Right cardiac atrium (tissue), 5 donors: ENCODE data around the gene RBM26. TPM values are rescaled to one million over a fixed set of nuclear protein-coding genes. Genes with fewer than 3 reads are reported as not detected.
A peak's percentile ranks its signal among the peaks of the same experiment; 100 is the strongest.

ENCODE experiments used
- ATAC-seq, 2 donors: fragments of 200-7000 bp; cut with Tn5 transposase; one replicate each; pipeline versions ENCODE4 v1.8.0 to v1.9.1; 2020; ENCODE audit warnings: moderate library complexity in 2 of 2, mild to moderate bottlenecking in 1 of 2
- DNase-seq, 3 donors: peaks; one replicate each; pipeline ENCODE4 v3.0.0-alpha.2; 2020
- H3K27ac ChIP-seq: one replicate; pipeline ENCODE4 v1.5.1; 2013; ENCODE audit warnings: mild to moderate bottlenecking, low read length, control low read depth, moderate library complexity
- H3K27me3 ChIP-seq: one replicate; pipeline ENCODE4 v1.6.1; 2013; ENCODE audit not compliant: control insufficient read depth, insufficient read depth
- H3K4me1 ChIP-seq: one replicate; pipeline ENCODE4 v1.6.1; 2013; ENCODE audit warnings: low read length; ENCODE audit not compliant: control insufficient read depth, insufficient read depth
- H3K4me3 ChIP-seq: one replicate; pipeline ENCODE4 v1.5.1; 2013; ENCODE audit warnings: low read length, control low read depth
- H3K9me3 ChIP-seq: one replicate; pipeline ENCODE4 v1.6.1; 2013; ENCODE audit warnings: low read length; ENCODE audit not compliant: control insufficient read depth
- WGBS: extraction: QIAGEN DNeasy Blood & Tissue Kit; methylation state at CpG from one replicate; pipeline ENCODE4 v1.1.7; 2013; 5-methylcytosine and 5-hydroxymethylcytosine counted together
- intact Hi-C, 4 donors: fragments of 100-400 bp; cut with DNase I; formaldehyde crosslinking; loops; one replicate each; pipeline versions ENCODE4 v1.11.0 to v1.14.0; 2022 to 2023
- long read RNA-seq, 4 donors: library from polyadenylated mRNA; unstranded; transcript quantifications; one replicate each; pipeline ENCODE4 v2.0.0, GENCODE V29; 2020 to 2021
- polyA plus RNA-seq: library from polyadenylated mRNA; stranded (reverse); fragments of 200-250 nt; gene quantifications from one replicate; pipeline ENCODE4 v1.2.3, GENCODE V29; 2013
- total RNA-seq, 4 donors: library from RNA; stranded (reverse); fragmentation: NEBNext Ultra II Directional; extraction: Animal tissue kit (Norgen Biotek cat#: 25700); gene quantifications; one replicate each; pipeline ENCODE4 v1.2.1, GENCODE V29; 2021
- donor health status: healthy with polysubstance abuse.
- donor health status: DM: no; HTN: yes; CAD: no.
- donor health status: DM: no; HTN: no; CAD: no.
- donor health status: DM: no; HTN: yes; CAD: no; lungs with severe emphysema.
- donor health status: DM: yes; HTN: yes; CAD: no.

RBM26 gene, protein sequence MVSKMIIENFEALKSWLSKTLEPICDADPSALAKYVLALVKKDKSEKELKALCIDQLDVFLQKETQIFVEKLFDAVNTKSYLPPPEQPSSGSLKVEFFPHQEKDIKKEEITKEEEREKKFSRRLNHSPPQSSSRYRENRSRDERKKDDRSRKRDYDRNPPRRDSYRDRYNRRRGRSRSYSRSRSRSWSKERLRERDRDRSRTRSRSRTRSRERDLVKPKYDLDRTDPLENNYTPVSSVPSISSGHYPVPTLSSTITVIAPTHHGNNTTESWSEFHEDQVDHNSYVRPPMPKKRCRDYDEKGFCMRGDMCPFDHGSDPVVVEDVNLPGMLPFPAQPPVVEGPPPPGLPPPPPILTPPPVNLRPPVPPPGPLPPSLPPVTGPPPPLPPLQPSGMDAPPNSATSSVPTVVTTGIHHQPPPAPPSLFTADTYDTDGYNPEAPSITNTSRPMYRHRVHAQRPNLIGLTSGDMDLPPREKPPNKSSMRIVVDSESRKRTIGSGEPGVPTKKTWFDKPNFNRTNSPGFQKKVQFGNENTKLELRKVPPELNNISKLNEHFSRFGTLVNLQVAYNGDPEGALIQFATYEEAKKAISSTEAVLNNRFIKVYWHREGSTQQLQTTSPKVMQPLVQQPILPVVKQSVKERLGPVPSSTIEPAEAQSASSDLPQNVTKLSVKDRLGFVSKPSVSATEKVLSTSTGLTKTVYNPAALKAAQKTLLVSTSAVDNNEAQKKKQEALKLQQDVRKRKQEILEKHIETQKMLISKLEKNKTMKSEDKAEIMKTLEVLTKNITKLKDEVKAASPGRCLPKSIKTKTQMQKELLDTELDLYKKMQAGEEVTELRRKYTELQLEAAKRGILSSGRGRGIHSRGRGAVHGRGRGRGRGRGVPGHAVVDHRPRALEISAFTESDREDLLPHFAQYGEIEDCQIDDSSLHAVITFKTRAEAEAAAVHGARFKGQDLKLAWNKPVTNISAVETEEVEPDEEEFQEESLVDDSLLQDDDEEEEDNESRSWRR
- total RNA-seq (10 to 100 TPM; 25.3 to 28.2 (median 27.1) TPM), polyA plus RNA-seq (14.5 TPM)
- long read RNA-seq, donor 1, full-length matches to known transcripts: 2 of 23 reads
- long read RNA-seq, donor 1, partial matches to known transcripts: 12 of 23 reads
- long read RNA-seq, donor 1, other reads (novel, unspliced or antisense): 9 of 23 reads
- long read RNA-seq, donor 2, full-length matches to known transcripts: 1 of 6 reads
- long read RNA-seq, donor 2, partial matches to known transcripts: 1 of 6 reads
- long read RNA-seq, donor 2, other reads (novel, unspliced or antisense): 4 of 6 reads
- long read RNA-seq, donor 3, partial matches to known transcripts: 9 of 29 reads
- long read RNA-seq, donor 3, other reads (novel, unspliced or antisense): 20 of 29 reads
- long read RNA-seq, donor 4, full-length matches to known transcripts: 1 of 6 reads
- long read RNA-seq, donor 4, partial matches to known transcripts: 1 of 6 reads
- long read RNA-seq, donor 4, other reads (novel, unspliced or antisense): 4 of 6 reads

DNA sequence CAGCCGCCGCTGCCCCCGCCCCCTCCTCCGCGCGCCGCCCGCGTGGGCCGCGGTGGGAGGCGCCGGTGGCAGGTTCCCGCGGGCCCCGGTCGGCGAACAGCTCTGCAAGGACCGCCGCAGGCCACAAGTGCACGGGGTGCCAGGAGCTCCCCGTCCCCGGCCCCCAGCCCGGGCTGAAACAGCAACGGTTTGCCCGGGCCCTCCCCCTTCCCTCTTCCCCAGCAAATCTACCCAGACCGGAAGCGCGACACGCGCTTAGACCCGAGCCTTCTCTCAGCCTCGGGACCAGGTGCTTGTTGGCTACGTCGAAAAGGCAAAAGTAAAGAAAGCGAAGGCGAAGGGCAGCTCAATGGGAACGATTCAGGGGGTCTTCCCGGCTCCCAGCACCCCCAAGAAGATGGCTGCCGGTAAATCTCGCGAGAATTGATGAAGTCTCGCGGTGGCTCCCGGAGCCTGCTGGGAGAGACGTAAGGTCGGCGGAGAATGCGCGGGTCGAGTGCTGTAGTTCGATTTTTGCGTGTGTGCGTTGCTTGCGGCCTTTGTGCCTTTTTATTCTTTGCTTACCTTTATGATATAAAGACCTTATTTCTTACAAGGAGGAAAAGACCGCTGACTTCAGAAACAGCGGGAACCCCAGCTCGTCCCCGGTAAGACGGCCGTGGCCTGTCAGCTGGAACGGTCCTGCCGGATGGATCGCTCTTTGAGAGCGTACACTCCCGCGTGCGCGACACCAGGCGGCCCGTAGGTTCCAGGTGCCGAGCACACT, at the start of gene RBM26:
RBM26 (minus strand) TSS at position 425 of the 766 bp plus-strand sequence. CDS start 481 bp downstream, outside the sequence.
- DNase-seq: peak; percentile 95 to 98 (median 96)
- H3K9me3 ChIP-seq: no peaks in the 10 kb centered on the region
- no peaks in the 10 kb centered on the region for H3K4me1 ChIP-seq
- peak within 1 kb of the TSS; percentile 100 for H3K4me3 ChIP-seq
- H3K27ac ChIP-seq: peak within 1 kb of the TSS; percentile 100
- intact Hi-C loops: no loop called here
- no peaks in the 10 kb centered on the region for H3K27me3 ChIP-seq
- under 1% methylated on average over 72 of the region's 72 CpGs for WGBS
- peak; percentile 95 to 97 for ATAC-seq

GRCh38 chr13:79455331-79455730, 49.3 kb upstream of the RBM26 start:
- intact Hi-C loops: no loop called here
- 96% methylated on average over 7 of the region's 7 CpGs for WGBS
- Histone ChIP-seq H3K27ac (no peak overlapping the region), H3K9me3 (no peaks in the 10 kb centered on the region), H3K27me3 (no peaks in the 10 kb centered on the region), H3K4me1 (no peaks in the 10 kb centered on the region), H3K4me3 (no peak overlapping the region)
- no peak for DNase-seq
- no peak for ATAC-seq

DNA sequence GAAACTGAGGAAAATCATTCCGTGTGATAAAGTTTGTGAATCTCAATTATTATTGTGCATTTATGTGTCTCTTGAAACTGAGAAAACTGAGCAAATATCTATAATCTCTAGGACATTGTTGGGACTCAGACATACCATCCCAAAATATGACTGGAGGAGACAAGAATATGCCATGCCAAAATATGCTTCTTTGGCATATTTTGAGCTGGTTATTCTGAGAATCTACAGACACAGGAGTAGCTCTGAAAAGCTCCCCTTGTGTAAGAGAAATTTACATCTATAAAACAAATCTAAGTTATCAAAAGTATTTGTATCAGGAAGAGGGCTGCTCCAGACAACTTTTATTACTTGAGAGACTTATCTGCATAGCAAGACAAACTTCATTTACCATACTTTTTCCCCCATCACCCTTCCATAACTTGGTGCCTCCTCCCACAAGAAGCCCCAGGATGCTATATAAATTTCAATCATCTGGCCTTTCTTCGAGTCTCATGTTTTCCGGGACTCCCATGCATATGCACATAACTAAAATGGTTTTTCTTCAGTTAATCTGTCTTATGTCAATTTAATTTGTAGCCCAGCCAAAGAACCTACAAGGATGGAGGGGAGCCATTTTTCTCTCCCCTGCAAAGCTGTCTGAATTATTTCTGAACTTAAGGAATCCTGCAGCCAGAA, 46.3 kb upstream of the RBM26 start:
- WGBS: 65% methylated on average over 3 of the region's 3 CpGs
- H3K4me3 ChIP-seq: no peak overlapping the region
- H3K27ac ChIP-seq: no peak overlapping the region
- H3K4me1 ChIP-seq: no peaks in the 10 kb centered on the region
- ATAC-seq (no peak), DNase-seq (no peak)
- intact Hi-C loops: no loop called here
- no peaks in the 10 kb centered on the region for H3K27me3 ChIP-seq
- H3K9me3 ChIP-seq: no peaks in the 10 kb centered on the region

DNA sequence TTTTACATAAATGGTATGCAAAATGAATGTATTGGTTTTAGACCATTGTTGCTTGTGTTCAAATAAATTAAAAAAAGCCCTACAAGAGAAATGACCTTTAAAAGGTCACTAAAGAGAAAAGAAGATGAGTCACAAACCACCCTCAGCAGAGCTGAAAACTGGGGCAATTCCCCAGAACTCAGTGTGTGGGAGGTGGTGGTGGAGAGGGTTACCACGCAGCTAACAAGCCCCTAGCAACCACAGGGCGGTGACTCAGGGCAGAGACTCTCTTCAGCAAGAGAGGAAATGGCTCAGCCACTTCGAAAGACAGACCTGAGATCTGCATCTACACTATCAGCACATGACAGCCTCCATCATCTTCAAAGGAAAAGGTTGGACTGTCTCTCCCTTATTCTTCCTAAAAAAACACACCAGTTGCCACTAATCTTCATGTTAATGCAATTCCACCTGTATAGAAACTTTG, 45.5 kb upstream of the RBM26 start:
- WGBS: 44% methylated on average over 3 of the region's 3 CpGs
- ATAC-seq: no peak
- H3K9me3 ChIP-seq: no peaks in the 10 kb centered on the region

DNA sequence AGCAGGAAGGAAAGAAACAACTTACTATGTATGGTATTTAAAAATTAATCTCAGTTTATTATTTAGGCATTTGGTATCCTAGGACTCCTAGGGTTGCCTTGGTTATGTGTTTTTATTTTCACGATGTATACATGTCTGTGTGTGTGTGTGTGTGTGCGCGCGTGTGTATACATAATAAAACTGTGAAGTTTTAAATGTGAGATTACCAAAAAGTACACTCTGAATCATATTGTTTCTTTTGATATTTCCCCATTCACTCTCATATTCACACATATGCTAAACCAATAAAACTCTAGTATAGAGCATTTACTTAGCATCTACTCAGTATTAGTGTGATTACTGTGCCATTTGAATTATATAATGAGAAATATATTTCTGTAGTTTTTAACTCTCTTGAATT, 44.1 kb upstream of the RBM26 start:
- intact Hi-C loops: no loop called here
- Histone ChIP-seq H3K27ac (no peak overlapping the region), H3K9me3 (no peaks in the 10 kb centered on the region), H3K4me3 (no peak overlapping the region), H3K27me3 (no peaks in the 10 kb centered on the region), H3K4me1 (no peaks in the 10 kb centered on the region)
- 95% methylated on average over 4 of the region's 4 CpGs for WGBS
- no peak for ATAC-seq
- DNase-seq: no peak

More for the DNA sequence above, 45.5 kb upstream of the RBM26 start:
- Histone ChIP-seq H3K27ac (no peak overlapping the region), H3K4me3 (no peak overlapping the region), H3K27me3 (no peaks in the 10 kb centered on the region), H3K4me1 (no peaks in the 10 kb centered on the region)
- intact Hi-C loops: no loop called here
- no peak for DNase-seq

- H3K9me3 ChIP-seq: no peaks in the 10 kb centered on the region
- no peaks in the 10 kb centered on the region for H3K4me1 ChIP-seq
- no peak overlapping the region for H3K27ac ChIP-seq
- WGBS: 59% methylated on average over 1 of the region's 1 CpG
- DNase-seq (no peak), ATAC-seq (no peak)
- no peak overlapping the region for H3K4me3 ChIP-seq
- intact Hi-C loops: no loop called here
- no peaks in the 10 kb centered on the region for H3K27me3 ChIP-seq
Measured at GRCh38 chr13:79448413-79448812, 42.4 kb upstream of the RBM26 start.

DNA sequence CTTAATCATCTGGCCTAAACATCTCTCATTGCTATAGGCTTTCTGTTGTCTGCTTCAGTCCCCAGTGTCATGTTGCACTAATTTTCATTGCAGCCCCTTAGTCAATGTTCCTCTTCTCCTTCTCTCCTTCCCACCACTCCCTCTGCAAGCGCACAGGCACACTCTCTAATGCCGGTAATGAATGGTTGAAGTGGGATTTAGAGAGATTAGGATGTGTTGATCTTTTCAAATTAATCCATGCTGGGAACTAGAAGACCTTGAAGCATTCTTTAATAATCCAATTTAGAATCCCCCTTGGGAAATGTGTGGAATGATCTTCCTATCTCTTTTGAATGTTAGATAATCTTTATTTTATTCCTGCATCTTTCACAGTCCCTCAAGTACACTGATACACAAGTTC, 41.7 kb upstream of the RBM26 start:
- H3K4me3 ChIP-seq: no peak overlapping the region
- H3K27me3 ChIP-seq: no peaks in the 10 kb centered on the region
- H3K4me1 ChIP-seq: no peaks in the 10 kb centered on the region
- no peak overlapping the region for H3K27ac ChIP-seq
- DNase-seq (no peak), ATAC-seq (no peak)
- no peaks in the 10 kb centered on the region for H3K9me3 ChIP-seq
- 79% methylated on average over 2 of the region's 2 CpGs for whole genome bisulfite sequencing
- intact Hi-C loops: no loop called here

- WGBS: 82% methylated on average over 4 of the region's 4 CpGs
- intact Hi-C loops: no loop called here
- no peak overlapping the region for H3K4me3 ChIP-seq
- no peaks in the 10 kb centered on the region for H3K4me1 ChIP-seq
- no peak for ATAC-seq
- H3K27me3 ChIP-seq: no peaks in the 10 kb centered on the region
- no peak overlapping the region for H3K27ac ChIP-seq
- no peaks in the 10 kb centered on the region for H3K9me3 ChIP-seq
- no peak for DNase-seq
Measured at GRCh38 chr13:79447141-79447540, 41.1 kb upstream of the RBM26 start.

GRCh38 chr13:79445968-79446645, 40.1 kb upstream of the RBM26 start:
- H3K27ac ChIP-seq: no peak overlapping the region
- no peak overlapping the region for H3K4me3 ChIP-seq
- intact Hi-C loops: no loop called here
- H3K4me1 ChIP-seq: no peaks in the 10 kb centered on the region
- DNase-seq (no peak), ATAC-seq (no peak)
- H3K9me3 ChIP-seq: no peaks in the 10 kb centered on the region
- H3K27me3 ChIP-seq: no peaks in the 10 kb centered on the region
- WGBS: 88% methylated on average over 11 of the region's 11 CpGs
